ENCODE results near the gene PLSCR4.

GRCh38 chr3:146273721-146274407 lies 23.0 kb upstream of the PLSCR4 start:
- TF ChIP-seq POLR2A (IDR thresholded peaks at IDR 0.05) (no peak), CTCF (IDR thresholded peaks at IDR 0.05) (no peak)

All from adrenal gland (tissue), 5 donors.